K562 (cell line): ENCODE data around the gene BEX3. TPM values are rescaled to one million over a fixed set of nuclear protein-coding genes. Genes with fewer than 3 reads are reported as not detected.

ENCODE experiments used
- ATAC-seq: fragments of 200-7000 bp; cut with Tn5 transposase; 3 replicates; pipeline ENCODE4 v1.9.1; 2020; ENCODE audit warnings: moderate library complexity
- BruUV-seq: library from RNA; stranded (reverse); fragments of 400-500 nt; replicated peaks from 2 replicates; lab custom pipeline; 2021; lab: Mats Ljungman, UMichigan
- CTCF ChIA-PET: fragments of 300-600 bp; formaldehyde crosslinking; extraction: SDS; loops from one replicate; lab custom pipeline; 2021; ENCODE audit warnings: low intra/inter-chr PET ratio; lab: Yijun Ruan, JAX
- POLR2A ChIA-PET: fragments of 300-600, 350-650 bp; sonication (Branson Sonifier 250); formaldehyde crosslinking; extraction: SDS; loops from one replicate; lab custom pipeline; 2021; ENCODE audit warnings: antibody characterized with exemption, inconsistent platforms; lab: Yijun Ruan, JAX
- DNase-seq, 4 experiments: peaks; one replicate each; pipeline versions ENCODE4 v3.0.0 to v3.0.0-alpha.2; 2011 to 2018; ENCODE audit warnings: low spot score in 3 of 4, mixed read lengths in 3 of 4; ENCODE audit errors: extremely low read depth in 1 of 4
- FAIRE-seq: peaks from 2 replicates; lab custom pipeline; 2011; peaks lifted over from hg19 to GRCh38; lab: Jason Lieb, UNC
- H2AFZ ChIP-seq: 2 replicates; pipeline ENCODE4 v1.6.0; 2011; ENCODE audit warnings: low read depth, low read length, control low read depth, inconsistent platforms
- H3K27ac ChIP-seq: fragments of 200-600 bp; 3 replicates; pipeline ENCODE4 v1.8.0; 2011; ENCODE audit warnings: low read depth, mild to moderate bottlenecking, control low read depth, inconsistent platforms, low read length, moderate library complexity, mixed read lengths; ENCODE audit errors: extremely low read depth
- H3K27me3 ChIP-seq, 2 experiments: fragments of 300-600 bp in 1 of 2; 2 replicates in 1 of 2; 3 replicates in 1 of 2; pipeline versions ENCODE4 v1.6.0 to v1.8.0; 2011; ENCODE audit warnings: inconsistent platforms in 2 of 2, low read length in 2 of 2, mild to moderate bottlenecking in 1 of 2, mixed read lengths in 1 of 2, moderate library complexity in 1 of 2; ENCODE audit not compliant: control insufficient read depth in 2 of 2, insufficient read depth in 2 of 2
- H3K36me3 ChIP-seq: fragments of 300-600 bp; 3 replicates; pipeline ENCODE4 v1.8.0; 2011; ENCODE audit warnings: mild to moderate bottlenecking, low read length, inconsistent platforms; ENCODE audit not compliant: control insufficient read depth, insufficient read depth
- H3K4me1 ChIP-seq, 2 experiments: fragments of 200-600 bp in 1 of 2; replicated peaks in 1 of 2; 2 replicates in 1 of 2; 3 replicates in 1 of 2; pipeline versions ENCODE4 v1.5.1 to v1.8.0; 2011; ENCODE audit warnings: inconsistent platforms in 2 of 2, low read length in 2 of 2, mild to moderate bottlenecking in 1 of 2, mixed read lengths in 1 of 2, moderate library complexity in 1 of 2; ENCODE audit not compliant: control insufficient read depth in 2 of 2, insufficient read depth in 2 of 2
- H3K4me2 ChIP-seq: 2 replicates; pipeline ENCODE4 v1.6.1; 2011; ENCODE audit warnings: low read length, control low read depth, inconsistent platforms, mixed read lengths; ENCODE audit not compliant: insufficient read depth
- H3K4me3 ChIP-seq: fragments of 200-600 bp; sonication (generic), shearing (Covaris generic); 2 replicates; pipeline ENCODE4 v1.5.1; 2016; ENCODE audit warnings: control low read depth, inconsistent platforms
- H3K79me2 ChIP-seq: fragments of 200-600 bp; 3 replicates; pipeline ENCODE4 v1.8.0; 2011; ENCODE audit warnings: low read length, inconsistent platforms; ENCODE audit not compliant: control insufficient read depth, insufficient read depth
- H3K9ac ChIP-seq, 2 experiments: 2 replicates each; pipeline versions ENCODE4 v1.6.0 to v1.6.1; 2011; ENCODE audit warnings: low read depth in 2 of 2, low read length in 2 of 2, control low read depth in 1 of 2, inconsistent platforms in 1 of 2, mild to moderate bottlenecking in 1 of 2, mixed read lengths in 1 of 2; ENCODE audit not compliant: insufficient read depth in 1 of 2
- H3K9me1 ChIP-seq: one replicate; pipeline ENCODE4 v1.6.0; 2011; ENCODE audit warnings: inconsistent platforms, mild to moderate bottlenecking, low read length, moderate library complexity; ENCODE audit not compliant: control insufficient read depth, insufficient read depth
- H3K9me3 ChIP-seq: replicated peaks from 2 replicates; pipeline ENCODE4 v1.5.1; 2011; ENCODE audit warnings: low read depth, low read length, inconsistent platforms; ENCODE audit not compliant: control insufficient read depth, insufficient read depth
- H4K20me1 ChIP-seq: replicated peaks from 2 replicates; pipeline ENCODE4 v1.6.1; 2011; ENCODE audit warnings: low read length, inconsistent platforms, mixed read lengths; ENCODE audit not compliant: control insufficient read depth, insufficient read depth
- ATF2 ChIP-seq: sonication (generic); formaldehyde crosslinking; IDR thresholded peaks from 2 replicates; pipeline ENCODE4 v1.8.1; 2022; ENCODE audit warnings: missing genetic modification reagents
- CBX2 ChIP-seq: fragments of 200-600 bp; sonication (generic); IDR thresholded peaks from one replicate; pipeline ENCODE4 v1.6.1; 2012; ENCODE audit warnings: mild to moderate bottlenecking, low read length, inconsistent platforms; ENCODE audit not compliant: insufficient read depth, poor library complexity, severe bottlenecking
- DPF2 ChIP-seq: fragments of 450-650 bp; IDR thresholded peaks from 2 replicates; pipeline ENCODE4 v1.6.1; 2016
- EHMT2 ChIP-seq: fragments of 450-650 bp; IDR thresholded peaks from 2 replicates; pipeline ENCODE4 v1.6.1; 2018; ENCODE audit warnings: antibody characterized with exemption
- KDM2B ChIP-seq: fragments of 250-450 bp; sonication (Bioruptor Pico); IDR thresholded peaks from 2 replicates; pipeline ENCODE4 v1.8.0; 2021; ENCODE audit warnings: mild to moderate bottlenecking, moderate library complexity
- MAFK ChIP-seq: IDR thresholded peaks from 2 replicates; pipeline ENCODE4 v1.6.1; 2011; ENCODE audit warnings: low read length, improper control_type of control experiment
- PBX2 ChIP-seq, 2 experiments: IDR thresholded peaks in 1 of 2; conservative IDR thresholded peaks in 1 of 2; 2 replicates each; pipeline ENCODE4 v1.6.1; 2016; ENCODE audit warnings: low read depth in 2 of 2, mild to moderate bottlenecking in 1 of 2, missing compliant biosample characterization in 1 of 2, missing genetic modification characterization in 1 of 2, moderate library complexity in 1 of 2
- PKNOX1 ChIP-seq: fragments of 450-650 bp; IDR thresholded peaks from 2 replicates; pipeline ENCODE4 v1.6.1; 2016
- SP1 ChIP-seq: sonication (generic); formaldehyde crosslinking; IDR thresholded peaks from 2 replicates; pipeline ENCODE4 v1.8.1; 2022; ENCODE audit warnings: mild to moderate bottlenecking, missing genetic modification reagents
- ZBTB1 ChIP-seq: sonication (generic); formaldehyde crosslinking; IDR thresholded peaks from 2 replicates; pipeline ENCODE4 v1.8.1; 2023; ENCODE audit warnings: missing genetic modification reagents, low read depth, mild to moderate bottlenecking, borderline replicate concordance
- ZNF431 ChIP-seq: sonication (generic); formaldehyde crosslinking; IDR thresholded peaks from 2 replicates; pipeline ENCODE4 v1.8.0; 2022; ENCODE audit warnings: mild to moderate bottlenecking, missing genetic modification reagents
- ZNF609 ChIP-seq: sonication (generic); formaldehyde crosslinking; IDR thresholded peaks from 2 replicates; pipeline ENCODE4 v1.8.1; 2023; ENCODE audit warnings: missing genetic modification reagents, mild to moderate bottlenecking, borderline replicate concordance
- in situ Hi-C: fragments of 300-500 bp; cut with MboI; formaldehyde crosslinking; loops from 4 replicates; pipeline ENCODE4 v1.15.0; 2018; ENCODE audit warnings: inconsistent platforms, mixed read lengths
- intact Hi-C: fragments of 100-400 bp; cut with micrococcal nuclease; formaldehyde crosslinking; loops from 2 replicates; pipeline ENCODE4 v1.14.2; 2022
- polyA plus RNA-seq, 8 experiments: library from polyadenylated mRNA; depleted of rRNA in 4 of 8; stranded (reverse) in 5 of 8; unstranded in 3 of 8; fragments of >200 nt; fragmentation: Nextera tagmentation in 2 of 8; fragmentation: Illumina TruSeq in 1 of 8; extraction: Ambion mirVana in 2 of 8; extraction: Trizol in 1 of 8; gene quantifications; 2 replicates each; pipeline versions ENCODE4 v1.2.1 to v1.2.3, GENCODE V29; 2011 to 2014; ENCODE audit warnings: inconsistent platforms in 1 of 8, missing spikeins in 1 of 8
- total RNA-seq, 7 experiments: library from RNA; depleted of rRNA in 6 of 7; stranded (reverse); fragments of >200 nt in 6 of 7; fragmentation: Illumina TruSeq in 2 of 7; extraction: Trizol in 2 of 7; gene quantifications; 2 replicates each; pipeline versions ENCODE4 v1.2.1 to v1.2.3, GENCODE V29; 2011 to 2021; ENCODE audit warnings: low replicate concordance in 1 of 7

The BEX3 gene
- total and polyA plus RNA-seq, 9 of the 15 experiments (the other 6 are each of a cell fraction or from before 2014, with no cell fraction given) = 0.21 to 0.47 TPM; not detected in 7

DNA sequence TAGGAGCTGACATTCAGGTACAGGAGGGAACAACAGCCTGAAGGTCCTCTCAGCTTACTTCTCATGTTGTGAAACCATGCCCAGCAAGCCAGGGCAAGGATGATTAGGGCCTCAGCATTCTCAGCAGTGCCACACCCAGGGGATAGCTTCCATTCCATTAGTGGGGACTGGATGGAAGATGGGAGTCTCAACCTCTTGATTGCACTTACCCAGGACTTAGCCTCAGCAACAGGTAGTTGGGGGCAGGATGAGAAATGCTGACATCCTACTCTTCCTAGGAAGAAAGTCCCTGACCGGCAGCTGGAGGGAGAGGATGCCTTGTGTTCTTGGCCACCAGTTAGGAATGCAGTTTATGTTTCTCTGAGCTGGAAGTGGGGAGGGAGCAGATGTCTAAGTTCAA lies 8.8 kb upstream of the BEX3 start (continued):
- TF ChIP-seq ATF2 (no peak), KDM2B (CRISPR knock-in tag) (no peak), ZNF431 (CRISPR knock-in tag) (no peak), EHMT2 (no peak), SP1 (CRISPR knock-in tag) (no peak), CBX2 (no peak)

GRCh38 chrX:103369479-103369878 lies 6.9 kb upstream of the BEX3 start:
- ChIA-PET POLR2A (interaction anchor here (1.9 kb wide), 1 partner anchor 13 kb away, joined by 6 read pairs; the partner anchor contains the start of gene TCEAL9), CTCF (no interaction called here)
- no TSS peak for BruUV-seq
- no peaks in the 10 kb centered on the region for H3K27me3 ChIP-seq
- H3K4me3 ChIP-seq = no peak overlapping the region
- DNase-seq = no peak
- ATAC-seq = no peak
- FAIRE-seq = no peak
- no peak overlapping the region for H3K9ac ChIP-seq
- H3K27ac ChIP-seq = no peak overlapping the region
- H3K9me3 ChIP-seq = no peaks in the 10 kb centered on the region
- no peak overlapping the region for H3K4me2 ChIP-seq
- H4K20me1 ChIP-seq = no peaks in the 10 kb centered on the region
- H2AFZ ChIP-seq = no peak overlapping the region
- H3K79me2 ChIP-seq = no peaks in the 10 kb centered on the region
- intact Hi-C loops (no loop called here), in situ Hi-C loops (no loop called here)
- no peaks in the 10 kb centered on the region for H3K9me1 ChIP-seq
- H3K4me1 ChIP-seq = no peaks in the 10 kb centered on the region; a peak in 1 of 5 replicates
- H3K36me3 ChIP-seq = no peaks in the 10 kb centered on the region
- TF ChIP-seq ZNF609 (no peak), PBX2 (CRISPR knock-in tag; IDR thresholded peaks at IDR 0.05; ENCODE audit: low read depth) (no peak), PBX2 (tag; conservative IDR thresholded peaks at IDR 0.05; ENCODE audit: low read depth) (no peak), MAFK (no peak), ZBTB1 (CRISPR knock-in tag) (no peak), PKNOX1 (peak; percentile 72), DPF2 (no peak)
